ENCODE measurements around the gene DCTN2.
"Not testable (repeated sequence)": the region's sequence is repeated elsewhere in the genome, so short reads cannot be mapped to it uniquely, and the experiment has no call there.

Gene DCTN2

DNA sequence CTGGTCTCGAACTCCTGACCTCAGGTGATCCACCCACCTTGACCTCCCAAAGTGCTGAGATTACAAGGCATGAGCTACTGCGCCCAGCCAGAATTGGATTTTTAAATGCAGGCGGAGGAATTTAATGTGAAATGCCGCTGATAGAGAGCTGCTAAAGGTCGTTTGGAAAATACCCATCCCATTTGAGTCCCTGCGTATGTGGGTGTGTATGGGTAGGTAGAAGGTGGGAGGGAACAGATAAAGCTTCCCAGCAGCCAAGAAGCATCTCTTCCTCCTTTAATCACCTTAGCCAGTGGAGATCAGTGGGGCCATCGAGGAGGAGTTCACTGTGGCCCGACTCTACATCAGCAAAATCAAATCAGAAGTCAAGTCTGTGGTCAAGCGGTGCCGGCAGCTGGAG, 27.8 kb upstream of the DCTN2 start:
- no peak for TF ChIP-seq CTBP1 (IDR thresholded peaks at IDR 0.05; ENCODE audit: borderline replicate concordance)
- no peak for TF ChIP-seq BHLHE40 (IDR thresholded peaks at IDR 0.05; ENCODE audit: borderline replicate concordance)
- no peak for TF ChIP-seq ARNT (IDR thresholded peaks at IDR 0.05)
- TF ChIP-seq FOXM1 (IDR thresholded peaks at IDR 0.05; ENCODE audit: borderline replicate concordance) = no peak
- no peak for DNase-seq (ENCODE audit: extremely low spot score)
- ChIA-PET POLR2A (interaction anchor here (0.8 to 1.1 kb wide), 2 partner anchors 36 to 170 kb away, joined by 3 read pairs; partner anchors contain the start of genes ARHGEF25 and TSPAN31), CTCF (interaction anchor here (0.6 to 1.4 kb wide), 4 partner anchors 9 to 162 kb away, joined by 3 to 5 read pairs (median 3); no protein-coding TSS in a partner anchor)

DNA sequence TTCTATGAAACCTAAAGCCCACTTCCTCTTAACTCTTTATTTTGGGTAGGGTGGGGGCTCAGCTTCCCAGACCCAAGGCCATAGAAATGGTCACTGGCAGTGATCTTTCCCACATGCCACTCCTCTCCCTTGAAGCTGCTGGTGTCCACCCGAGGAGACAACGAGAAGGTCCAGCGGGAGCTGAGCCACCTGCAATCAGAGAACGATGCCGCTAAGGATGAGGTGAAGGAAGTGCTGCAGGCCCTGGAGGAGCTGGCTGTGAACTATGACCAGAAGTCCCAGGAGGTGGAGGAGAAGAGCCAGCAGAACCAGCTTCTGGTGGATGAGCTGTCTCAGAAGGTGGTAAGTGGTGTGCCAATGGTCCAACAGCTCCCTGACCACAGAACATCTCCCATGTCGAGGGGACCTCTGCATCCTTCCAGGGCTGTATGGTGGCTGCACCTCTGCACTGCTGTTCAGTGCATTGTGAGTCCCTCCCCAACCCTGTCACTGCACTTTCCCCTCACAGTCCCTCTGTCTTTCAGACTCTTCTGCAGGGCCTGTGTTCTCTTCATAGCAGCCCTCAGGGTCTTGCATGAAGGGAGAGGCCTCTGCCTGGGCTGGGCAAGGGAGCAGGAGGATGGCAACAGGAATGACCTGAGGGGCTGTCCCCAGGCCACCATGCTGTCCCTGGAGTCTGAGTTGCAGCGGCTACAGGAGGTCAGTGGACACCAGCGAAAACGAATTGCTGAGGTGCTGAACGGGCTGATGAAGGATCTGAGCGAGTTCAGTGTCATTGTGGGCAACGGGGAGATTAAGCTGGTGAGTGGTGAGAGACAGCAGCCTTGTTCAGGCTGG, 25.2 kb upstream of the DCTN2 start:
- TF ChIP-seq FOXM1 (IDR thresholded peaks at IDR 0.05; ENCODE audit: borderline replicate concordance) (no peak), SP1 (IDR thresholded peaks at IDR 0.05) (no peak)
- ChIA-PET CTCF (interaction anchor here (1.9 kb wide), 1 partner anchor 11 kb away, joined by 11 read pairs; no protein-coding TSS in a partner anchor), POLR2A (interaction anchor here (1.2 kb wide), 1 partner anchor 25 kb away, joined by 3 read pairs; no protein-coding TSS in a partner anchor)
- no peak for DNase-seq (ENCODE audit: extremely low spot score)

DNA sequence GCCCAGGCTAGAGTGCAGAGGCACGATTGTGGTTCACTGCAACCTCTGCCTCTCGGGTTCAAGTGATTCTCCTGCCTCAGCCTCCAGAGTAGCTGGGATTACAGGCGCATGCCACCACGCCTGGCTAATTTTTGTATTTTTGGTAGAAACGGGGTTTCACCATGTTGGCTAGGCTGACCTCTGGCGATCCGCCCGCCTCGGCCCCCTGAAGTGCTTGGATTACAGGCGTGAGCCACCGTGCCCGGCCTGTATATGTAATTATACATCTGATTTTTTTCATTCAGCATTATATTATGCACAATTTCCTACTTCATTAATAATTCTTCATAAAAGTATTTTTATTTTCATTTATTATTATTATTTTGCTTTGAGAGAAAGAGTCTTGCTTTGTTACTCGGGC, 23.4 kb upstream of the DCTN2 start:
- DNase-seq (ENCODE audit: extremely low spot score); POLR2A ChIA-PET: not testable (repeated sequence)
- CTCF ChIA-PET = interaction anchor here (0.6 to 1.9 kb wide), 2 partner anchors 10 to 13 kb away, joined by 3 to 11 read pairs; no protein-coding TSS in a partner anchor

DNA sequence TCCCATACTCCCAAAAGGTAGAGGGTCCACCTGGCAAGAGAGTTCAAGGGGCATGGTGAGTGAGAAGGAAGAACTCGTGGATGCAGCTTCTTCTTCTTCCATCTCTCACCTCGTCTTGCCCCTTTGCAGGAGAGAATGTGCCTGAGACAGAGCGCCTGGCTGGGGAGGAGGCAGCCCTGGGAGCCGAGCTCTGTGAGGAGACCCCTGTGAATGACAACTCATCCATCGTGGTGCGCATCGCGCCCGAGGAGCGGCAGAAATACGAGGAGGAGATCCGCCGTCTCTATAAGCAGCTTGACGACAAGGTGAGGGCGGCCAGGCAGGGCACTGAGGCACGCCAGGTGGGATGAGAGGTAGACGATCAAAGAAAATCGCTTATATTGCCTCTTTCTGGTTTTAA, 22.9 kb upstream of the DCTN2 start:
- TF ChIP-seq, protein P1, sequence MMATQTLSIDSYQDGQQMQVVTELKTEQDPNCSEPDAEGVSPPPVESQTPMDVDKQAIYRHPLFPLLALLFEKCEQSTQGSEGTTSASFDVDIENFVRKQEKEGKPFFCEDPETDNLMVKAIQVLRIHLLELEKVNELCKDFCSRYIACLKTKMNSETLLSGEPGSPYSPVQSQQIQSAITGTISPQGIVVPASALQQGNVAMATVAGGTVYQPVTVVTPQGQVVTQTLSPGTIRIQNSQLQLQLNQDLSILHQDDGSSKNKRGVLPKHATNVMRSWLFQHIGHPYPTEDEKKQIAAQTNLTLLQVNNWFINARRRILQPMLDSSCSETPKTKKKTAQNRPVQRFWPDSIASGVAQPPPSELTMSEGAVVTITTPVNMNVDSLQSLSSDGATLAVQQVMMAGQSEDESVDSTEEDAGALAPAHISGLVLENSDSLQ (IDR thresholded peaks at IDR 0.05) = no peak
- TF ChIP-seq SP1 (IDR thresholded peaks at IDR 0.05) = no peak
- no peak for TF ChIP-seq FOXA1 (IDR thresholded peaks at IDR 0.05)
- no peak for TF ChIP-seq LEF1 (IDR thresholded peaks at IDR 0.05; ENCODE audit: borderline replicate concordance)
- no peak for TF ChIP-seq FOXK2 (IDR thresholded peaks at IDR 0.05)
- TF ChIP-seq FOXM1 (IDR thresholded peaks at IDR 0.05; ENCODE audit: borderline replicate concordance) = no peak
- no peak for TF ChIP-seq ARNT (IDR thresholded peaks at IDR 0.05)
- ChIA-PET CTCF (no interaction called here), POLR2A (interaction anchor here (1.0 kb wide), 1 partner anchor 49 kb away, joined by 3 read pairs; the partner anchor contains the start of gene DDIT3)
- DNase-seq (ENCODE audit: extremely low spot score) = no peak

DNA sequence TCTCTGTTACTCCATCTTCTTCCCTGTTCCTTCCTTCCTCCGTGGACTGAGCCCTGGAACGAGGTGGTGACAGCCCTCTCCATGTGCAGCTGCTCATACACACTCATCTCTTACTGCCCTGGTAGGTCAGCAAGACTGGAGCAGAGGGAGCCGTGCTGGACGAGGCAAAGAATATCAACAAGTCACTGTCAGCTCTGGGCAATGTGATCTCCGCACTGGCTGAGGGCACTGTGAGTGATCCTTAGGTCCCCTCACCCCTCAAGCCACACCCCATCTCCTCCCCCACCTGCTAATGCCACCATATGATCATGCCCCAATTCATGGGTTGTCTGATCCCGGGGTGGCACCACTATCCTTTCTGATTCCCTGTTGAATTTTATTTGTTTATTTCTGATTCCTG, 21.8 kb upstream of the DCTN2 start:
- no peak for DNase-seq (ENCODE audit: extremely low spot score)
- TF ChIP-seq HDGF (IDR thresholded peaks at IDR 0.05; ENCODE audit: borderline replicate concordance) (no peak), L3MBTL2 (conservative IDR thresholded peaks at IDR 0.05) (no peak)
- ChIA-PET POLR2A (interaction anchor here (1.0 kb wide), 1 partner anchor 48 kb away, joined by 3 read pairs; the partner anchor contains the start of gene DDIT3), CTCF (no interaction called here)

DNA sequence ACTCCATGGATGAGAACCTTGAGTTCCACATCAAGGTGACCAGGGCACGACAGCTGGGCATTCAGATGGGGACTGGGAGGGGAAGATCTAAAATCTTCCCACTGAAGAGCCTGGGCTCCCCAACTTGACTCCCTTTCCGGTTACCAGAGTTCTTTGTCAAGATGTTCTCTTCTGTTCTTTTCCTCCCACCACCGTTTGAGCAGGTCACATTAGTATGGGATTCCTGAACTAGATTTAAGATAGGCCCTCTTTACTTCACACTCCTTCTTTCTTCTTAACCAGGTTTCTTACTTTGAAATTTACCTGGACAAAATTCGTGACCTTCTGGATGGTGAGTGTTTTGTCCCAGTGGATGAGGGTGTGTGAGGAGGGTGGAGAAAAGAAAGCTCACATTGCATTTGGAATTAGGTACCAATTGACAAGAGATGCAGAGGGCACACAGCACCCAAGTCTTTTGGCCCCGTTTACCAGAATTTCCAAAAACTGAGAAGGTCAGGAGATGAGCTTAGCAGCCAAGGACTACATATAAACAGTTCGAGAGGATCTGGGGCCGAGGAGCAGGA, 17.3 kb upstream of the DCTN2 start:
- DNase-seq (ENCODE audit: extremely low spot score) = no peak
- no peak for TF ChIP-seq SP1 (IDR thresholded peaks at IDR 0.05)
- no peak for TF ChIP-seq LEF1 (IDR thresholded peaks at IDR 0.05; ENCODE audit: borderline replicate concordance)
- no peak for TF ChIP-seq ARNT (IDR thresholded peaks at IDR 0.05)
- no peak for TF ChIP-seq CTBP1 (IDR thresholded peaks at IDR 0.05; ENCODE audit: borderline replicate concordance)
- TF ChIP-seq TARDBP (IDR thresholded peaks at IDR 0.05) = no peak
- no peak for TF ChIP-seq ELF4 (IDR thresholded peaks at IDR 0.05)
- TF ChIP-seq ZNF384 (IDR thresholded peaks at IDR 0.05) = no peak
- no peak for TF ChIP-seq BHLHE40 (IDR thresholded peaks at IDR 0.05; ENCODE audit: borderline replicate concordance)
- no peak for TF ChIP-seq HDGF (IDR thresholded peaks at IDR 0.05; ENCODE audit: borderline replicate concordance)
- no peak for TF ChIP-seq FOXM1 (IDR thresholded peaks at IDR 0.05; ENCODE audit: borderline replicate concordance)
- TF ChIP-seq L3MBTL2 (conservative IDR thresholded peaks at IDR 0.05) = no peak
- no peak for TF ChIP-seq FOXA1 (IDR thresholded peaks at IDR 0.05)
- TF ChIP-seq SUZ12 (IDR thresholded peaks at IDR 0.05) = no peak
- TF ChIP-seq, protein P1 (IDR thresholded peaks at IDR 0.05) = no peak
- TF ChIP-seq NFRKB (IDR thresholded peaks at IDR 0.05) = no peak
- no peak for TF ChIP-seq FOXK2 (IDR thresholded peaks at IDR 0.05)
- CTCF ChIA-PET = interaction anchor here (1.5 kb wide), 1 partner anchor 19 kb away, joined by 3 read pairs; no protein-coding TSS in a partner anchor
- POLR2A ChIA-PET = no interaction called here

DNA sequence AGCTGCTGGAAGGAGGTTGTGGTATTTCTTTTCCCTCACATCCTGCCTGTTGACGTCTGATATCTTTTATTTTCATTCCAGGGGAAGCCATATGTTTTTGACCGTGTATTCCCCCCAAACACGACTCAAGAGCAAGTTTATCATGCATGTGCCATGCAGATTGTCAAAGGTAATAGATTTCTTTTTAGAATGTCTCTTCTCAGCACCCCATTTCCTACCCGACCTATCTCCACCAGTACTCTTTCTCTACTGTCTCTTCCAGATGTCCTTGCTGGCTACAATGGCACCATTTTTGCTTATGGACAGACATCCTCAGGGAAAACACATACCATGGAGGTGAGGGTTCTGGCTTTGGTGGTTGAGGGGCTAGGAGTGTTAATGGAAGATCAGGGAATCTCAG, 16.4 kb upstream of the DCTN2 start:
- no peak for DNase-seq (ENCODE audit: extremely low spot score)
- ChIA-PET POLR2A (no interaction called here), CTCF (interaction anchor here (1.5 kb wide), 1 partner anchor 20 kb away, joined by 3 read pairs; no protein-coding TSS in a partner anchor)
- TF ChIP-seq CTBP1 (IDR thresholded peaks at IDR 0.05; ENCODE audit: borderline replicate concordance) (no peak), SP1 (IDR thresholded peaks at IDR 0.05) (no peak), HDGF (IDR thresholded peaks at IDR 0.05; ENCODE audit: borderline replicate concordance) (no peak), NFRKB (IDR thresholded peaks at IDR 0.05) (no peak), LEF1 (IDR thresholded peaks at IDR 0.05; ENCODE audit: borderline replicate concordance) (no peak), FOXM1 (IDR thresholded peaks at IDR 0.05; ENCODE audit: borderline replicate concordance) (no peak), FOXK2 (IDR thresholded peaks at IDR 0.05) (no peak), TARDBP (IDR thresholded peaks at IDR 0.05) (no peak), ARNT (IDR thresholded peaks at IDR 0.05) (no peak), ELF4 (IDR thresholded peaks at IDR 0.05) (no peak), BHLHE40 (IDR thresholded peaks at IDR 0.05; ENCODE audit: borderline replicate concordance) (no peak), FOXA1 (IDR thresholded peaks at IDR 0.05) (no peak), SUZ12 (IDR thresholded peaks at IDR 0.05) (no peak), ZNF384 (IDR thresholded peaks at IDR 0.05) (no peak)
- TF ChIP-seq, protein P1 (IDR thresholded peaks at IDR 0.05) = no peak

DNA sequence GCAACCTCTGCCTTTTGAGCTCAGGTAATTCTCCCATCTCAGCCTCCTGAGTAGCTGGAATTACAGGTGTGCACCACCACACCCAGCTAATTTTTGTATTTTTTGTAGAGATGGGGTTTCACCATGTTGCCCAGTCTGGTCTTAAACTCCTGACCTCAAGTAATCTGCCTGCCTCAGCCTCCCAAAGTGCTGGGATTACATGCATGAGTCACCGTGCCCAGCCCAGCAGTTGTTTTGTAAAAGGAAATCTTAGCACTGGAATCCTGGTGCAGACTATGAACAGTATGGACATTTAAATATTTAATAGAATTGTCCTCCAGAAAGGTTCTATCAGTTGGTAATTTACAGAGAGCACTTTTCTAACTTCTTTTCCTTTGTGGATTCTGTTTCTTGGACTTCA, 14.1 kb upstream of the DCTN2 start:
- POLR2A ChIA-PET = not testable (repeated sequence)

More for the DNA sequence above, 14.1 kb upstream of the DCTN2 start:
- CTCF ChIA-PET = interaction anchor here (0.7 kb wide), 1 partner anchor 18 kb away, joined by 3 read pairs; no protein-coding TSS in a partner anchor
- not testable (repeated sequence) for DNase-seq (ENCODE audit: extremely low spot score)
